Small intestine (tissue), 7 donors: ENCODE measurements around the gene KLHL15. TPM values are rescaled to one million over a fixed set of nuclear protein-coding genes. Genes with fewer than 3 reads are reported as not detected.
"Not testable (repeated sequence)": the region's sequence is repeated elsewhere in the genome, so short reads cannot be mapped to it uniquely, and the experiment has no call there.

Source experiments
- DNase-seq, 2 donors: peaks; one replicate each; pipeline versions ENCODE4 v3.0.0 to v3.0.0-alpha.2; 2013
- FAIRE-seq: peaks from 2 replicates; lab custom pipeline; 2012; peaks lifted over from hg19 to GRCh38; lab: Jason Lieb, UNC
- H3K27ac ChIP-seq, 3 donors: one replicate each; pipeline ENCODE4 v1.5.1; 2013; ENCODE audit warnings: low read length in 2 of 3, mild to moderate bottlenecking in 2 of 3, control low read depth in 1 of 3, inconsistent platforms in 1 of 3, low read depth in 1 of 3, moderate library complexity in 1 of 3
- H3K27me3 ChIP-seq, 3 donors: one replicate each; pipeline ENCODE4 v1.6.1; 2013; ENCODE audit warnings: low read length in 3 of 3, inconsistent platforms in 1 of 3; ENCODE audit not compliant: control insufficient read depth in 3 of 3, insufficient read depth in 3 of 3
- H3K36me3 ChIP-seq, 3 donors: one replicate each; pipeline ENCODE4 v1.6.1; 2013; ENCODE audit warnings: low read length in 3 of 3, inconsistent platforms in 1 of 3, low read depth in 1 of 3, mild to moderate bottlenecking in 1 of 3, moderate library complexity in 1 of 3; ENCODE audit not compliant: control insufficient read depth in 3 of 3, insufficient read depth in 2 of 3
- H3K4me1 ChIP-seq, 3 donors: one replicate each; pipeline ENCODE4 v1.6.1; 2013; ENCODE audit warnings: low read length in 2 of 3, inconsistent platforms in 1 of 3, low read depth in 1 of 3, mild to moderate bottlenecking in 1 of 3, moderate library complexity in 1 of 3; ENCODE audit not compliant: control insufficient read depth in 3 of 3, insufficient read depth in 2 of 3
- H3K4me3 ChIP-seq, 3 donors: one replicate each; pipeline ENCODE4 v1.5.1; 2013; ENCODE audit warnings: low read length in 3 of 3, control low read depth in 1 of 3, inconsistent platforms in 1 of 3, low read depth in 1 of 3, mild to moderate bottlenecking in 1 of 3, moderate library complexity in 1 of 3
- H3K9me3 ChIP-seq, 2 donors: one replicate each; pipeline ENCODE4 v1.6.1; 2013; ENCODE audit warnings: low read depth in 1 of 2, low read length in 1 of 2; ENCODE audit not compliant: control insufficient read depth in 2 of 2, insufficient read depth in 1 of 2
- WGBS, 3 donors: extraction: QIAGEN DNeasy Blood & Tissue Kit; methylation state at CpG; one replicate each; pipeline ENCODE4 v1.1.7; 2013; 5-methylcytosine and 5-hydroxymethylcytosine counted together
- polyA plus RNA-seq, 4 donors: library from polyadenylated mRNA; stranded (reverse) in 3 of 4; unstranded in 1 of 4; fragments of 200-250 nt in 3 of 4; fragments of 120-200 nt in 1 of 4; gene quantifications; one replicate each; pipeline versions ENCODE4 v1.2.1 to v1.2.3, GENCODE V29; 2013
- donor health status: healthy with polysubstance abuse.
- donor health status: control.
- donor health status: control.
- donor health status: Bipolar disorder and iron deficiency.
- donor health status: healthy.

KLHL15 gene
- polyA plus RNA-seq, 4 donors, result 0.81 to 14.2 (median 1.9) TPM

DNA sequence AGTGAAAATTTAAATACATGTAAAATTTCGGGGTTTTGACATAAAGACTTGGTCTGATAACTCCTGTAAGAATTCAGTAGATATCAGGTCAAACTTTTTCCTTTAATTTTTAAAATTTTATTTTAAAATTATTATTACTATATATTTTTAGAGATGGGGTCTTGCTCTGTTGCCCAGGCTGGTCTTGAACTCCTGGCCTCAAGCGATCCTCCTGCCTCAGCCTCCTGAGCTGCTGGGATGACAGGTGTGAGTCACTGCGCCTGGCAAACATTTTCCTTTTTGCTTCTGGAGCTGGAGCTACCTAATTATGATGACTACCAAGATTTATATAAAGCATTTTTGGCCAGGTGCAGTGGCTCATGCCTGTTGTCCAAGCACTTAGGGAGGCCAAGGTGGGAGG is 37.3 kb downstream of the KLHL15 start:
- DNase-seq (no peak), FAIRE-seq (no peak)
- Histone ChIP-seq H3K4me3 (no peak overlapping the region), H3K36me3 (peaks cover 0 to 17% (median 2%) of the 10 kb centered on the region in 3 donors), H3K9me3 (no peaks in the 10 kb centered on the region), H3K4me1 (no peaks in the 10 kb centered on the region), H3K27me3 (no peaks in the 10 kb centered on the region), H3K27ac (no peak overlapping the region)
- 93 to 98% (median 97%) methylated on average over 3 of the region's 3 CpGs for WGBS, 3 donors

DNA sequence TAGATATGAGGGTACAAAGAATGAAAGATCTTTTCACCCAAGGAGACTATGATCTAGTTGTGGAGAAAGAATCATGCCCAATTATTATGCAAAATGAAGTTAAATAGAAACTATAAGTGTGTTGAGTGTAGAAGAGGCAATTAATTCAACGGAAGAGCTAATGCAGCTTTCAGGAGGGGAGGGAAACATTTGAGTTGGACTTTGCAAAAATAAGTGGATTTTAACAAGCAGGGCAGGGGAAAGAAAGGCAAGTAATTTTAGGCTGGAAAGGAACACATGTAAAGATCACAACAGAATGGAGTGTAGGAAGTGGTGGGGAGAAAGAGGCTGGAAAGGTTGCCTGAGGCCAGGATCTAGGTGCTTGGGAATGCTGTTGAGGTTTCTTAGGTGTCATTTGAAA is 44.1 kb downstream of the KLHL15 start:
- DNase-seq (no peak), FAIRE-seq (no peak)
- Histone ChIP-seq H3K36me3 (peaks cover 0 to 2% (median 0%) of the 10 kb centered on the region in 3 donors), H3K4me1 (no peaks in the 10 kb centered on the region), H3K4me3 (no peak overlapping the region), H3K27ac (no peak overlapping the region), H3K27me3 (no peaks in the 10 kb centered on the region), H3K9me3 (no peaks in the 10 kb centered on the region)
- WGBS, 3 donors, result 81 to 86% (median 82%) methylated on average over 1 of the region's 1 CpG

DNA sequence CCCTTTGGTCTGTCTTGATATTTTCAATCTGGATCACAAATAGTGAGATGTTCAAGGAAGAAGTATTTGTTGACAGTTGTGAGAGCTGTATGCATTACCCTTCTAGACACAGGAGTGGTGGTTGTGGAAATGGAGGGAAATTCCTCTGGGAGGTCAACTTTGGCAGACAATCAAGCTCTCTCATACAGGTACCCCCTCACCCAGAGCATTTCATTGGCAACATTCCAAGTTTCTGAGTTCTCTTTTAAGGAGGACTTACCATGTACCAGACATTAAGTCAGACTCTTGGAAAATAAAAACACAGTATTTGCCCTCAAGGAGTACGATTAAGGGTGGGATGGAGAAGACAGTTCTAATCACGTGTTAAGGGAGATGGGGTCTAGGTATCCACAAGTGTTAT is 45.3 kb downstream of the KLHL15 start:
- Histone ChIP-seq H3K4me3 (no peak overlapping the region), H3K27ac (no peak overlapping the region), H3K36me3 (no peaks in the 10 kb centered on the region), H3K4me1 (no peaks in the 10 kb centered on the region), H3K27me3 (no peaks in the 10 kb centered on the region), H3K9me3 (no peaks in the 10 kb centered on the region)
- FAIRE-seq (no peak), DNase-seq (no peak)
- WGBS, 3 donors, result 86 to 95% (median 89%) methylated on average over 2 of the region's 2 CpGs

DNA sequence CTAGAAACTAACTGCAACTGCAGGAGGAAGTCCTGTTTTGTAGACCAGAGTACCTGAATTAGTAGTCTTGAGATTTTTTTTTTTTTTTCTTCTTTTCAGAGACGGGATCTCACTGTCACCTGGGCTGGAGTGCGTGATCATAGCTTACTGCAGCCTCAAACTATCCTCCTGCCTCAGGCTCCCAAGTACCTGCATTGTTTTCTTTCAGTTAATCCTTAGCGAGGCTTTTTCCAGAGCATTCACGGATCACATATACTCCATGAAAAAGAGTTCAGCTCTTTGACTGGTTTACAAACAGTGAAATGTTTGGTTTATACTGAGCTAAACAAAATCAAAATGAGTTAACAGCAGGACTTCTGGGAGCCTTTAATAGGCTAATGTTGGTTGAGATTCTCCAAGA is 45.8 kb downstream of the KLHL15 start:
- Histone ChIP-seq H3K4me1 (no peaks in the 10 kb centered on the region), H3K27me3 (no peaks in the 10 kb centered on the region), H3K27ac (no peak overlapping the region), H3K4me3 (no peak overlapping the region), H3K9me3 (no peaks in the 10 kb centered on the region), H3K36me3 (no peaks in the 10 kb centered on the region)
- FAIRE-seq (no peak), DNase-seq (no peak)
- 76 to 84% (median 78%) methylated on average over 4 of the region's 4 CpGs for WGBS, 3 donors

DNA sequence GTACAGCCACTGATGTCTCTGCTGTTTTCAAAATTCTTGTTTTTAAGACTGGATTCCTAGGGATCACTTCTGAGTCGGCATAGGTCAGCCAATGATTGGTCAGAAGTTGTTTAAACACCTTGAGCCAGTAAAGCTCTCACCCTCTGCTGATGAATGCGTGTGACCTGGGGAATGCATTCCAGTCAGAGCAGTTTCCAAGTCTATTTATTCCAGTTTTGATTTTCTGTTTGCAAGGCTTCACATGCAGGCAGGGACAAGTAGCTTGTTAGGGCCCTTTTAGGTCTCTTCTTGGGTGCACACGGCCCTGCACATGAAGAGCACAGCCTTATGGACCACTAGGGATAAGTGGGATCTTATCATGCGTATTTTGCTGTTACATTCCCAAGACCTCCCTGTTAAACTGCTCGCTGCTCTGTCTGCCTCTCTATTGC is 47.0 kb downstream of the KLHL15 start:
- H3K27ac ChIP-seq, result no peak overlapping the region
- no peaks in the 10 kb centered on the region for H3K27me3 ChIP-seq
- H3K9me3 ChIP-seq, result no peaks in the 10 kb centered on the region
- no peak overlapping the region for H3K4me3 ChIP-seq
- FAIRE-seq, result no peak
- DNase-seq, result no peak
- H3K4me1 ChIP-seq, result no peaks in the 10 kb centered on the region
- WGBS, 3 donors, result 67% methylated on average over 5 of the region's 5 CpGs
- no peaks in the 10 kb centered on the region for H3K36me3 ChIP-seq

DNA sequence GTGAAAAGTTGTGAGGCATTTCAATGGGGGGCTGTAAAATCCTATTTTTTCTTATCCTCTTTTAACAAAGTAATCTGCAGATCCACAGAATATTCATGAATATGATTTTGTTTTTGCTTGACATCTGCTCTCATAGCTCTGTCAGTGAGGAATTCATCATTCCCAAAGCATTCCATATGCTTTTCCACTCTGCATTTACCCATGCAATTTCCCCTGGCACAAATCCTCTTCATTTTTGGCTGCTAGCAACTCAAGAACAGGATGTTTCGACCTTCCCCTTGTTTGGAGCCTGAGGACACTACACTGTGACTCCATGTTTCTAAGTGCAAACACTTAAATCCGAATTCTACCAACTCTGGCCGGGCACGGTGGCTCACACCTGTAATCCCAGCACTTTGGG is 48.5 kb downstream of the KLHL15 start:
- H3K9me3 ChIP-seq, result no peaks in the 10 kb centered on the region
- FAIRE-seq, result no peak
- WGBS, 3 donors, result 78 to 96% (median 85%) methylated on average over 4 of the region's 4 CpGs

DNA sequence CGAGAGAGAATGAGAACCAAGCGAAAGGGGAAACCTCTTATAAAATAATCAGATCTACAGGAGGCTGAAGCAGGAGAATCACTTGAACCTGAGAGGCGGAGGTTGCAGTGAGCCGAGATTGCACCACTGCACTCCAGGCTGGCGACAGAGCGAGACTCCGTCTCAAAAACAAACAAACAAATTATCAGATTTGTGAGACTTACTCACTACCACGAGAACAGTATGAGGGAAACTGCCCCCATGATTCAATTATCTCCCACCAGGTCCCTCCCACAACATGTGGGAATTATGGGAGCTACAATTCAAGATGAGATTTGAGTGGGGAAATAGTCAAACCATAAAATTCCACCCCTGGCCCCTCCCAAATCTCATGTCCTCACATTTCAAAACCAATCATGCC is 61.4 kb downstream of the KLHL15 start:
- 81 to 91% (median 88%) methylated on average over 8 of the region's 8 CpGs for WGBS, 3 donors
- H3K36me3 ChIP-seq, H3K27ac ChIP-seq, H3K4me1 ChIP-seq, H3K4me3 ChIP-seq, H3K27me3 ChIP-seq, H3K9me3 ChIP-seq, DNase-seq, FAIRE-seq: not testable (repeated sequence)

More for the DNA sequence above, 48.5 kb downstream of the KLHL15 start:
- Histone ChIP-seq H3K4me3 (no peak overlapping the region), H3K4me1 (no peaks in the 10 kb centered on the region), H3K27ac (no peak overlapping the region), H3K27me3 (no peaks in the 10 kb centered on the region), H3K36me3 (no peaks in the 10 kb centered on the region)
- no peak for DNase-seq

DNA sequence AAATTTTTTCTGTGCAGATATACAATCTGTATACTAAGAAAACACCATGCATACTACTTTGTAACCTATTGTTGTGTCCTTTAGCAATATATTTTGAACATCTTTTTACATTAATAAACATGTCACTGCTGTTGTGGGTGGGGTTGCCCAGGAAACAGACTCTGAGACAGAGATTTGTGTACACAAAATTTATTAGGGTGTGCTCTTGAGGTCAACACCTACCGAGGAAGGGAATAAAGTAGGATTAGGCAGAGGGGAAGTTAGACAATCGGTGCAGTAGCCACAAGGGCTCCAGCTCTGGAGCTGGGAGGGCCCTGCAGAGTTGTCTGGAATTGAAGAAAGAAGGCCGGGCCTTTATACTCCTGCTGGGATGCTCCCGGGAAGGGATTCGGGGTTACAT is 62.8 kb downstream of the KLHL15 start:
- Histone ChIP-seq H3K27me3 (no peaks in the 10 kb centered on the region), H3K9me3 (peaks cover 0 to 3% of the 10 kb centered on the region in 2 donors), H3K36me3 (no peaks in the 10 kb centered on the region), H3K27ac (no peak overlapping the region), H3K4me3 (no peak overlapping the region), H3K4me1 (no peaks in the 10 kb centered on the region)
- no peak for FAIRE-seq
- WGBS, 3 donors, result 52 to 66% (median 60%) methylated on average over 5 of the region's 5 CpGs
- DNase-seq, result no peak

DNA sequence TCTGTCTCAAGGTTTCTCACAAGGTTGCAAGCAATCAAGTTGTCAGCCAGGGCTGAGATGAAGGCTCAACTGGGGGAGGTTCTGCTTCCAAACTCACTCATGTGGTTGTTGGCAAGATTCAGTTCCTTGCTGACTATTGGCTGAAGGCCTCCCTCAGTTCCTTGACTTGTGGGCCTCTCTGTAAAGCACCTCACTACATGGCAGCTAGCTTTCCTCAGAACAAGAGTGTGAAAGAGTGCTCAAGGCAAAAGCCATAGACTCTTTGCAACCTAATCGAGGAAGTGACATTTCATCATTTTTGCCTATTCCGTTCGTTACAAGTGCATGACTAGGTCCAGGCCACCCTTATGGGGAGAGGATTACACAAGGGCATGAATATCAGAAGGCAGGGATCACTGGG is 67.2 kb downstream of the KLHL15 start:
- Histone ChIP-seq H3K27me3 (no peaks in the 10 kb centered on the region), H3K4me1 (no peaks in the 10 kb centered on the region), H3K27ac (no peak overlapping the region), H3K4me3 (no peak overlapping the region), H3K9me3 (peaks cover 0 to 3% of the 10 kb centered on the region in 2 donors), H3K36me3 (no peaks in the 10 kb centered on the region)
- WGBS, 3 donors, result 82 to 100% (median 83%) methylated on average over 3 of the region's 3 CpGs
- FAIRE-seq (no peak), DNase-seq (no peak)
